HL-60/S4 treated with retinoic acid at 250 ng/mL for 4 days and 3 days (cell line): Measurements from ENCODE around the gene HIBADH.
"Not testable (repeated sequence)": the region's sequence is repeated elsewhere in the genome, so short reads cannot be mapped to it uniquely, and the experiment has no call there.

ENCODE experiments used
- in situ Hi-C: fragments of 300-500 bp; cut with MboI; formaldehyde crosslinking; loops from 2 replicates; pipeline ENCODE4 v1.7.0; 2022; ENCODE audit warnings: low sequenced_read_pairs

Gene HIBADH

DNA sequence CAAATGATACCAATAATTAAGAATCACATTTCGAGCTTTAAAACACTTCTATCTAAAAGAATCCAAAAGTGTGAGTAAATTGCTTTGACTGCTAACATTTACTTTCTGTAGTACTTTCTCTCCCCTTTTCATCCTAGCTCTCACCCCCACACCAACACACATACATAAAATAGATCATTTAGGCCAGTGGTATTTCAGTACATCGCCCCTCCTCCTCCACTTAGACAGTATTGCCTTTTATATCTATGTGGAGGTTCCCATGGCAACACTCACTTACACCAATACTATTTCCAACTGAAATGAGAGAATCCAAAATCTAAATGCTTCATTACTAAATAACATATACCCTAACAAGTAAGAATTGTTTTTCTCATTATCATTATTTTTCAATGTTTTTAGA is 58.9 kb downstream of the HIBADH start:
- in situ Hi-C loops: no loop called here

GRCh38 chr7:27602766-27603165 is 59.9 kb downstream of the HIBADH start:
- in situ Hi-C loops: no loop called here

GRCh38 chr7:27601217-27601616 is 61.5 kb downstream of the HIBADH start:
- in situ Hi-C loops: no loop called here

- in situ Hi-C loops: no loop called here
These were observed 62.4 kb downstream of the HIBADH start for GRCh38 chr7:27600247-27600646.

GRCh38 chr7:27595009-27595408 is 67.7 kb downstream of the HIBADH start:
- in situ Hi-C loops: no loop called here

- in situ Hi-C loops: no loop called here
These were observed 69.5 kb downstream of the HIBADH start for GRCh38 chr7:27593226-27593625.

DNA sequence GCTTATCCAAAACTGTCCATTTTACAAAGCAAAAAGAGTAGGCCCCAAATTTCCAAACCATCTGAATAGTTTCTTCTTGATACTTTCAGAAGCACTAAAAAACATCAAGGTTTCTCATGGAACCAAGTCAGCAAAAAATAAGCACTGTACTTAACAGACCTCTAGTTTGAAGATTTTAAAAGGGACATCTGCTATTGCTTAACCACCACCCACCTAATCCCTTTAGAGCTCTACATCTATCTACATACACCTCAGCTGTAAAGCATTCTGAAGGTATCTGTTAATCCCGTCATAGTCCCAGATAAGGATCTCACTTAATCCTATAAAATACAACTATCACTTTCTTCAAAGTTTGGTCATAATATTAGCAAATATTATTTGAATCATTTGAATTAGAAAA is 72.3 kb downstream of the HIBADH start:
- in situ Hi-C loops: no loop called here

- in situ Hi-C loops: no loop called here
These were observed 75.3 kb downstream of the HIBADH start for GRCh38 chr7:27587429-27587828.

GRCh38 chr7:27586825-27587224 is 75.9 kb downstream of the HIBADH start:
- in situ Hi-C loops: no loop called here

GRCh38 chr7:27585781-27586447 is 76.8 kb downstream of the HIBADH start:
- in situ Hi-C loops: no loop called here

GRCh38 chr7:27581906-27582305 is 80.8 kb downstream of the HIBADH start:
- in situ Hi-C loops: no loop called here

DNA sequence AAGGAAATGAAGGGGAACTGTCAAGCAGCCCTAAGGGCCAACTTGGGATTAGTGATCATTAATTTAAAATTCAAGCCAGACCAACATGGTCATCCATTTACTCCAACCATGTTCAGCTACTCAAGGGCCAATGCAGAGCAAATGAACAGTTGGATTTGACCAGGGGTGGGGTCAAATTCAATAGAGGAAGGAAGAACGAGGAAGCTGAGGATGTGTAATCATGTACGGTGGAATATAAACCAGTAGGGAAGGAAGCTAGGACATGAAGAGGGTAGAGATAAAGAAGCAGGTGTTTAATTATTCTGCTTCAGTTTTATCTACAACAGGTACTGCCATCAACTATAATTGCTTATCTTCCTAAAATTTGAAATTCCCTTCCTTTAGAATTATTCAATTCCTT is 81.6 kb downstream of the HIBADH start:
- in situ Hi-C loops: no loop called here

GRCh38 chr7:27579565-27579964 is 83.1 kb downstream of the HIBADH start:
- in situ Hi-C loops: no loop called here

DNA sequence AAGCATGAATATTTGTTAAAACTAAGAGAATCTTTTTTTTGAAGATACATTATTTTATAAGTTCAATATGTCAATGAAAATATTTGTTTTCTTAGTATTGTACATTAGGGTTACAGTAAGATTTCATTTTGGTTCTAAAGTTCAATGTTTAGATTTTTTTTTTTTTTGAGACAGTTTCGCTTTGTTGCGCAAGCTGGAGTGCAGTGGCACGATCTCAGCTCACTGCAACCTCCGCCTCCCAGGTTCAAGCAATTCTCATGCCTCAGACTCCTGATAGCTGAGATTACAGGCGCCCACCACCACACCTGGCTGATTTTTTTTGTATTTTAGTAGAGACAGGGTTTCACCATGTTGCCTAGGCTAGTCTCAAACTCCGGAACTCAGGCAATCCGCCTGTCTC is 84.5 kb downstream of the HIBADH start:
- in situ Hi-C loops: not testable (repeated sequence)

DNA sequence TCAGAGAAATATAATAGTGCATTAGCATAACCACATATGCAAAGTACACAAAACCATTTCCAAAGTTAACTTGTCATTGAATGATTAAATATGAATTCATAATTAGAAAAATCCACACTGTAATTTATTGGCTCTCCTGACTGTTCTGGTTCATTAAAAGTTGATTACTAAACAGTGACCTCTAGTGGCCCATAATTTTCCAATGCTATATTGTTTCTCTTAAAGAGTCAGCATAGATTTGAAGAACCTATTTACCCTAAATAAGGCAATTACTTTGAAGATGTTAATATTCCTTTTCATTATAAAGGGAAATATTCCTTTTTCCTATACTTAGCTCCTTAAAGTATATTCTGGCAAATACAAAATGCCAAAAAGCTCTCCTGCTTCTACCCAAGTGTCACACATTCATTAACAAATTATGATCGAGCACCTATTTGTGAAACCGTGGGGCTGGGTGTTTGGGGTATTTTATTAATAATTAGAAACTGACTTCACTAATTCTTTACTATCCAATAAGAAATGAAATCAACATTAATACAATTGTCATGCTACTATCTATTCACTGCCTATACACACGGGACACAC is 86.2 kb downstream of the HIBADH start:
- in situ Hi-C loops: no loop called here

GRCh38 chr7:27575613-27576012 is 87.1 kb downstream of the HIBADH start:
- in situ Hi-C loops: no loop called here

GRCh38 chr7:27569106-27569505 is 93.6 kb downstream of the HIBADH start:
- in situ Hi-C loops: loop anchor here (25.0 kb wide), 1 partner anchor 357 kb away; the partner anchor contains the start of gene HOXA13

DNA sequence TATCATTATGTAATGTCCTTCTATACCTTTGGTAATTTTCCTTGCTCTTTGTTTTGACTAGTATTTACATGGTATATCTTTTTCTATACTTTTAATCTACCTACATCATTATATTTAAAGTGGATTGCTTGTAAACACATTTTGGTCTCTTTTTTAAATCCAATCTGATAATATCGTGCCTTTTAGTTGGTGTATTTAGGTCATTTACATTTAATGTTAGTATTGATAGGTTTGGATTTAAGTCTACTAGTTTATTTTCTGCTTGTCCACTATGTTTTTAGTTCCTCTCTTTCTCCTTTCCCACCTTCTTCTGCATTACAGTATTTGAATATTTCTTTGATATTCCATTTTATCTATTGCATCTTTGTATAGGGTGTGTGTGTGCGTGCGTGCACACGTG is 95.4 kb downstream of the HIBADH start:
- in situ Hi-C loops: loop anchor here (25.0 kb wide), 1 partner anchor 355 kb away; the partner anchor contains the start of gene HOXA13

DNA sequence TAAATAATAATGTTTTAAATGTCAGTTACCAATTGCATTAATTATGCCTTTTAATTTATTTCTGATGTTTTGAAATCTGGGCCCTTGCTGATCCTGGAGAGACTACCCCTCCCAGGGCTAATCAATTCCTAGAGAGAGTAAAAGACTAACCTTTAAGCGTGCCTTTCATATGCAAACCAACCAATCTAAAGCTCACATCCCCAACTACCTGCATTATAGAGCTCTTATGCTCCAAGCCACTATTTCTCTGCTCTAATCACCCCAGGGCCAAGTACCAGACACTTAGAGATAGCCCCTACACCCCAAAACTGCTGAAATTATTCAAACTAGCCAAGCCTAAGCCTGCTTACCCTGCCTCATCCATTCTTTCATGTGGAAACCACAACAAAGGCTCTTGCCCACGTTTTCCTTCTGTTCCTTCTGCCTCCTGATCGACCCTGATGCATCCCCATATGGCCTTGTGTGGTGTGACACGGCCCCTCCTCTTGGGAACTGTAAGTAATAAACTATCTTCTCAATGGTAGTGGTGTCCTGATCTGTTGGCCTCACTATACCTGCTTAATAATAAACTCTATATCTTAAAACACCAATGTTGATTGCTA is 97.7 kb downstream of the HIBADH start:
- in situ Hi-C loops: loop anchor here (25.0 kb wide), 1 partner anchor 353 kb away; the partner anchor contains the start of gene HOXA13

GRCh38 chr7:27560706-27561235 is 101.9 kb downstream of the HIBADH start:
- in situ Hi-C loops: loop anchor here (25.0 kb wide), 1 partner anchor 348 kb away; the partner anchor contains the start of gene HOXA13

DNA sequence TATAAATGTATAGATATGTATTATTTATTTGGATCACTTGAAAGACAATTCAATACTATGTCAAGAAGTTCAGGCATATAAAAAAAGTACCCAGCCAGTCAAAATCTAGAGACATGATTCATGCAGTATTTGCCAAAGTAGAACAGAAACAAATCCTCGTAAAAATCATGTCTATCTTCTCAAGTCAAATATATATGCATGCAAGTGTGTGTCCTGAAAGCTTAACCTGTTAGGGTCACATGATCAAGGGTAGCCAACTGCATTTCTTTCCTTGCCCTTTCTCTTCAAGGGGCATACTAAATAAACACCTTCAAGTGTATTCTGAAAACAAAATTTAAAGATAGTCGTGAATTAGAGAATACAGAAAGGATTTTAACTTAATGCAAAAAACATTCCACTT is 107.0 kb downstream of the HIBADH start:
- in situ Hi-C loops: loop anchor here (25.0 kb wide), 1 partner anchor 343 kb away; the partner anchor contains the start of gene HOXA13

GRCh38 chr7:27554826-27555225 is 107.9 kb downstream of the HIBADH start:
- in situ Hi-C loops: loop anchor here (25.0 kb wide), 1 partner anchor 343 kb away; the partner anchor contains the start of gene HOXA13
